Stimulated activated CD8-positive, alpha-beta memory T cell treated with anti-CD3 and anti-CD28 coated beads, Interleukin-2, amount 100 ng/mL, for 48 hours (primary cell): Measurements from ENCODE around the gene NET1.
"Not testable (repeated sequence)": the region's sequence is repeated elsewhere in the genome, so short reads cannot be mapped to it uniquely, and the experiment has no call there.

Experiments
- DNase-seq, 2 donors: peaks; one replicate each; pipeline ENCODE4 v3.0.0-alpha.2; 2020; ENCODE audit warnings: low read depth in 2 of 2

NET1 gene

DNA sequence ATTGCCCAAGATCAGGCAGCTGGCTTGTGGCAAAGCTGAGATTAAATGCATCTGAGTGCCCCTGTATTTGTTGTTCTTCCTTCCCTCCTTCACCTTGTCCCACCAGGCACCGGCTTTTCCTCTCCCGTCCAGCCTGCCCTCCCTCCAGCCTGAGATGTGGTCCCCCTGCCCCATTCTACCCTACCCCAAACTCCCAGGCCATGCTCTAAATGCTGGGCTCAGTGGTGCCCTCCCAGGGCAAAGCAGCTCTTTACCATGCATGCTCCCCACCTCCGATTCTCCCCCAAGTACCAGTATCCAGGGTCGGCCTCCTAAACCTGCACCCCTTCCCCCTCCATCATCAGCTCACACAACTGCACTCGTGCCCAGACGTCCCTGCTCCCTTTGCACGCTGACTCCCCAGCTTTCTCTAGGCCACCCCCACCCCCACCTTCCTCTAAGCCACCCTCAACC lies 50.5 kb downstream of the NET1 start:
- DNase-seq, result no peak

DNA sequence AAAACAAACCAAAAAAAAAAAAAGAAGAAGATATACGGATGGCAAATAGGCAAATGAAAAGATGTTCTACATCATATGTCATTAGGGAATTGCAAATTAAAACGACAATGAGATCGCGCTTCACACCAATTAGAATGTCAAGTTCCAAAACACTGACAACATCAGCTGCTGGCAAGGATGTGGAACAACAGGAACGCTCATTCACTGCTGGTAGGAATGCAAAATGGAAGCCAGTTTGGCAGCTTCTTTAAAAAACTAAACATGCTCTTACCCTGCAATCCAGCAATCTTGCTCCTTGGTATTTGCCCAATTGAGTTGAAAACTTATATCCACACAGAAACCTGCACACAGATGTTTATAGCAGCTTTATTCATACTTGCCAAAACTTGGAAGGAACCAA lies 52.2 kb downstream of the NET1 start:
- no peak for DNase-seq

DNA sequence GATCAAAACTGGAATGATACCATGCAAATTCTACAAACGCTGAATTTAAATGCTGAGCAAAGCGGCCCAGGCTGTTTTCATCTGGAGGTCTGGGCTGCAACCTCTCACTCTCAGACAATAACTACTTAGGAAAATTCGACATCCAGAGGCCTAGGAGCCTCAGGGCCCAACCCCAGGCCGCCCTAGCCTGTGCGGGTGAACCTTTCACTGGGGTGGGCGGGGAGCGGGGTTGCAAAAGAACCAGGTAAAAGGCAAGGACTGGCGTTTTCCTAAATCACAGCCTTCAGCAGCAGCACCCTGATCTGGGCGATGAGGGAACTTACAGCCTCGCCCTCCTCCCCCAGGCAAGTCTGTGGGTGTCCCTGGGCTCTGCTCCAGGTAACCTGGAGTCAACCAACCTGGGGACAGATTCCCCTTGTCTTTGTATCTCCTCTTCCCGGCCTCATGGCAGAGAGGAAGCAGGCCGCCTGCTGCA lies 53.7 kb downstream of the NET1 start:
- no peak for DNase-seq

DNA sequence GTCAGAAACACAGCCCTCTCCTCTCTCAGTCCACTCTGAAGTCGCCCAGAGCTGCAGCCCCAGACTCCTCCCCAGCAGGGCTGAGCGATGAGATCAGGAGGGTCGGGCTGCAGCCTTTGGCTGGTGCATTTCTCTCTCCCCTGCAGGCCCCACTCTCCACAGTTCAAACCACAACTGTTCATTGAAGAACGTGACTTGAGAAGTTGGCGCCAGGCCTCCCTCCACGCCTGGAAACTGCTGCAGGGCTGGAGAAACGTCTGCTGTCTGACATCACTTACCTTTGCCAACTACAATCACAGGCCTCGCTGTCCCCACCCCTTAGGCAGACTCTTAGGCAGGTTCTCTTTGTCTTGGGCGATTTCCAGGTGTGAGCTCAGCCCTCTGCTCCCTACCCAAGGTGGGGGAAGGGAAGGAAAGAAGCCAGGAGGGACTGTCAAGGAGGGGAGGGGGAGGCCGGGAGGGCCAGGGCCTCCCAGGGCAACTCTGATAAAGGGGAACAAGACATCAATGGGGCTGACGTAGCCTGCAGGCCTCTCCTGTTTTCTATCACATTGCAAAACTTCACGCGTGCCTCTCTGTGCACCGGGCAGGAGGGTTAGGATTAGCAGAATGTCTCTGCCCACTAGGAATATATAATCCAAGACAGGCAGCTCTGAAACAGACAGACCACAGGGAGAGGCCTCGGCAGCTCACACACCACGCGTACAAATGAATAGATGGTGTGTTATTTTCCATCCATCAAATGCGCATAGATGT lies 54.3 kb downstream of the NET1 start:
- no peak for DNase-seq

DNA sequence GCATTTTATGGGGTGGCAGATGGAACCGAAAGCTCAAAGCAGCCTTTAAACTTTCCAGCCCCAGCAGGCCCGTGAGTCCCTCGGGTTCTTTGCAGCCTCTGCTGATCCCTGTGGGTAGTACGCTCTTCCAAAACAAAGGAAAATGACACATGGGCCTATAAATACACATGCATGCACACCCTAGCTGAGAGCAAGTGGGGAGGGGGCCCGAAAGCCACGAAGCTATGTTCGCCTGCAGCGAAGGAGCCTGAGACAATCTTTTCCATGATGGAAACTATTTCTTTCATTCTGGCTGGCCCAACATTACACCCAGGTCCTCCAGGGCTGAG lies 54.8 kb downstream of the NET1 start:
- no peak for DNase-seq

DNA sequence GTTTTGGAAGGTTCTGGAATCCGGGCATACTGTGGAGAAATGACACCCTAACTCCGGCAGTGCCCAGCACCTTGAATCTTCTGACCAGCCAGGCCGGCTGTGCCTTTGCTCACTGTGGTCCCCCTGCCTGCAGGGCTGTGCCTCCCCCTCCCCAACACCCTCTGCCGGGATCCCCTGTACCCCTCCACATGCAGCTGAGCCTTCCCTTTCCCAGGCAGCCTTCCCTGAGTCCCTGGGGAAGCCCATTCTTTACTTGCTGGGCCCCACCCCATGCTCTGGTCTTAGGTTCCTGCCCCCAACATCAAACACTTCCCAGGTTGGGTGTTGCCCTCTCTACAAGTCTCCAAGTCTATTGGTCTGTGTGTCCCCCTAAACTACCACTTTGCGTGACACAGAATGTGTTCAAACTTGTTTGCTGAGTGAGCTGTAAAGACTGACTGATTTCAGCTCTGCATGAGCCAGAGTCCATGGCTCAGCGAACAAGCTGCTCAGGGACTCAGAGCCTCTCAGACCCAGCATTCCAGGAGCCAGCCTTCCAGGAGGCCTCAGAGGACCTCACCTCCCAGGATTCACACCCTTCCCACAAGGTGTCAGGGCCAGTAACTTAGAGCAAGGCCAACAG lies 55.4 kb downstream of the NET1 start:
- no peak for DNase-seq

DNA sequence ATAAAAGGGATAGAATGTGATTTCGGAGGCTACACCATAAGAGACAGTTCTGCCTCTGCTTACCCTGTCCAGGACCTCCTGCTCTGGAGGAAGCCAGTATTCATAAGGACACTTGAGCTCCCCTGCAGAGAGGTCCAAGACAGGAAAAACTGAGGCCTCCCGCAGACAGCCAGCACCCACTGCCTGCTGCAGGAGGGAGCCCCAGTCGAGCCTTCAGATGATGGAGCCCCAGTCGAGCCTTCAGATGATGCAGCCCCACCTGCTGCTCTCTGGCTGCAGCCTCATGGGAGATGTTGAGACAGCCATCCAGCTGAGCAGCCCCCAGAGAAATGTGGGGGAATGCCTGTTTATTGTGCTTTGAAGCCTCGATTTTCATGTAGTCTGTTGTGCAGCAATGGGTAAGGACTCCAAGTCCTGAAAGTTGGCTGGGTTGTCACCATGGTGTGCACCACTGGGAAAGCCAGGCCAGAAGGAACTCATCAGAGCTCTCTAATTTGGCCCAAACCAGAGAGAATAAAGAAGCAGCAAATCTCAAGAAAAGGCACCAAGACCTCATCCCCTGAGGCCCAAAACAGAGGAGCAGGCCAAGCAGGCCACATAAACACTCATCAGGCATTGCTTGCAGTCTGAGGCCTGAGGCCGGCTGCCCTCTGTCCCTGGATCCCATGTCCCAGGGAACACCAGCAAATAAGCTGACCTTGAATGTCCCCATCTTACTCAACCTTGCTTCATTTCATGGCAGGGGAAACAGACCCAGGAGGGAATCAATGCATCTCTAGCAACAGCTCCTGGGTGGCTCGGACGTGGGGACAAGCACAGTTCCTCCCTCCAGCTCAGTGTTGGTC lies 56.1 kb downstream of the NET1 start:
- DNase-seq, result no peak

DNA sequence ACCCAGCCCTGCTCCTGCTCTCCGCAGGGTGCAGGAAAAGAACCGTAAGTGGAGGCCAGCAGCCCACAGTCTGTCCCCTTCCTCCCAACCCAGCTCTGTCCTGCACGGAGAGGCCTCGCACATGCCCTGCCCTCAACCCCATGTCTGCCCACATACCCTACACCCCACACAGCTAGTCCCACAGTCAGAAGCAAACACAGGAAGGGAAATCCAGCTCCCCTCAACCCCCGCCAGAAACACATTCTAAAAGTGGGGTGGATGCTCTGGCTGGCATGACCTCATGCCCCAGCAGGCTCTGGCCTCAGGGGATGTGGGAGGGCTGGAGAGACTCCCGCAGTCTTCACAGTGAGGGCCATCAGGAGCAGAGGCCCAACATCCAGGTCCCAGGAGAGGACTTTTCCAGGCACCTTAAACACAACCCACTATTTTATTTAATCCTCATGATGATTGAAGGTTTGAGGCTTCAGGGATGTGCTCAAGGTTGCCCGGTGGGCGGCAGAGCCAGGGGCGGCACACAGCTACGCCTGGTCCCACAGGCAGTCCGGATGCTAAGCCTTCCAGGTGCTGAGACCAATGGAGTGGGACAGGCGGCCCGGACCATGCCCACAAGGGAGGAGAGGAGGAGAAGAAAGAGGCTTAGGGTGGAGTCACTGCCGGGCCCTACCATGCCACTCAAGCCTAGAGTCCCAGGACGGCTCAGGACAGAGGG lies 57.1 kb downstream of the NET1 start:
- DNase-seq, result no peak

DNA sequence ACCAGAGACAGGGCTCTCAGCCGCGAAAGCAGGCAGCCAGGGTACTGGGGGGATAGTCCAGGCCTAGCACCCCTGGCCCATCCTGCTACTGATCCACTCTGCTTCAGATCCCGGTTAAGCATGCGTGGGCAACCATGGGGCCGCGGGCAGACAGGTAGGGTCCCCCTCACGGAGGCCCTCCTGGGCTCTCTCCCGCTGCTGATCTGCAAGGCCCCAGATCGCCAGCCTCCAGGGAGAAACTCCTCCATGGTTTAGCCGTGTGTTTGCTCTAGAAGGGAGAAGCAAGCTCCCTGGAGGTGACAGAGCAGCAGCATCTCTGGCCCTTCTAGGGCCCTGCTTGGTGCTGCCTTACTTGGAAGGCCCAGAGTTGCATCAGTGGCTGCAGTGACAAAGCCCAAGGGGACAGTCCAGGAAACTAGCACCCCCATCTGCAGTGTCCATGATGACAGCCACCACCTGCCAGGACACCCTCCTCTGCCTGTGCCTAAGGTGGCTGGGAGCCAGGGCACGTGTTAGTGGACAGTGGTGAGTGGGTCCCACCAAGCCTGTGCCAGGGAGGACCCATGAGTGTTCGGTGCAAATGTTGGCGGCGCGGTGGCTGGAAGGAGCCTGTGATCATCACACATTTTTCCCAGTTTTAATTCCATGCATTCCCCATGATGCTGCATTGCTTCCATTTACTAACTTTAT lies 57.9 kb downstream of the NET1 start:
- DNase-seq, result no peak

DNA sequence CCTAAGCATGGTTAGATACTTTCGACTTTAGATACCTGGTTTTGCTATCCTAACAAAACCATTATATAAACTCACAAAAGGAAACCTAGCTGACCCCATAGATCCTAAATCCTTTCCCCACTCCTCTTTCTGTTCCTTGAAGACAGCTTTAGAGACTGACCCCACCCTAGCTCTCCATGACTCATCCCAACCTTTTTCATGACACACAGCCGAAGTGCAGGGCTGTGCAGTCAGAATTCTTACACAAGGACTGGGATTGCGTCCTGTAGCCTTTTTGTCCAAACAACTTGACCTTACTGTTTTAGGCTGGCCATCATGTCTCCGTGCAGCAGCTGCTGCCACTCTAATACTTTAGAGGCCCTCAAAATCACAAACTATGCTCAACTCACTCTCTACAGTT lies 62.3 kb downstream of the NET1 start:
- not testable (repeated sequence) for DNase-seq

DNA sequence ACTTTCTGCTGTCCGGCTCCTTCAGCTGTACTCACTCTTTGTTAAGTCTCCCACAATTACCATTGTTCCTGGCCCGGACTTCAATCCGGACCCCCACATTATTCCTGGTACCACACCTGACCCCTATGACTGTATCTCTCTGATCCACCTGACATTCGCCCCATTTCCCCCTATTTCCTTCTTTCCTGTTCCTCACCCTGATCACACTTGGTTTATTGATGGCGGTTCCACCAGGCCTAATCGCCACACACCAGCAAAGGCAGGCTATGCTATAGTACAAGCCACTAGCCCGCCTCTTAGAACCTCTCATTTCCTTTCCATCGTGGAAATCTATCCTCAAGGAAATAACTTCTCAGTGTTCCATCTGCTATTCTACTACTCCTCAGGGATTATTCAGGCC lies 62.7 kb downstream of the NET1 start:
- not testable (repeated sequence) for DNase-seq

DNA sequence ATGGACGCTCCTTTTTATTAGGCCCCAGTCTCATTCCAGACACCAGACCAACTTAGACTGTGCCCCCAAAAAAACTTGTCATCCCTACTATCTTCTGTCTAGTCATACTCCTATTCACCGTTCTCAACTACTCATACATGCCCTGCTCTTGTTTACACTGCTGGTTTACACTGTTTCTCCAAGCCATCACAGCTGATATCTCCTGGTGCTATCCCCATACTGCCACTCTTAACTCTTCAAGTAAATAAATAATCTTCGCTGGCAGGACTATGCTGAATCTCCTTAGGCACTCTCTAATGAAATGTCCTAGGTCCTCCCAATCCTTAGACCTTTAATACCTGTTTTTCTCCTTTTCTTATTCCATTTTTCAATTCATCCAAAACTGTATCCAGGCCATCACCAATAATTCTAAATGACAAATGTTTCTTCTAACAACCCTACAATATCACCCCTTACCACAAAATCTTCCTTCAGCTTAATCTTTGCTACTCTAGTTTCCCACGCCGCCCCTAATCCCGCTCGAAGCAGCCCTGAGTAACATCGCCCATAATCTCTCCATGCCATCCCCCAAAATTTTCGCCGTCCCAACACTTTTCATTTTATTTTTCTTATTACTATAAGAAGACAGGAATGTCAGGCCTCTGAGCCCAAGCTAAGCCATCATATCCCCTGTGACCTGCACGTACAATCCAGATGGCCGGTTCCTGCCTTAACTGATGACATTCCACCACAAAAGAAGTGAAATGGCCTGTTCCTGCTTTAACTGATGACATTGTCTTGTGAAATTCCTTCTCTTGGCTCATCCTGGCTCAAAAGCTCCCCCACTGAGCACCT lies 63.8 kb downstream of the NET1 start:
- not testable (repeated sequence) for DNase-seq

DNA sequence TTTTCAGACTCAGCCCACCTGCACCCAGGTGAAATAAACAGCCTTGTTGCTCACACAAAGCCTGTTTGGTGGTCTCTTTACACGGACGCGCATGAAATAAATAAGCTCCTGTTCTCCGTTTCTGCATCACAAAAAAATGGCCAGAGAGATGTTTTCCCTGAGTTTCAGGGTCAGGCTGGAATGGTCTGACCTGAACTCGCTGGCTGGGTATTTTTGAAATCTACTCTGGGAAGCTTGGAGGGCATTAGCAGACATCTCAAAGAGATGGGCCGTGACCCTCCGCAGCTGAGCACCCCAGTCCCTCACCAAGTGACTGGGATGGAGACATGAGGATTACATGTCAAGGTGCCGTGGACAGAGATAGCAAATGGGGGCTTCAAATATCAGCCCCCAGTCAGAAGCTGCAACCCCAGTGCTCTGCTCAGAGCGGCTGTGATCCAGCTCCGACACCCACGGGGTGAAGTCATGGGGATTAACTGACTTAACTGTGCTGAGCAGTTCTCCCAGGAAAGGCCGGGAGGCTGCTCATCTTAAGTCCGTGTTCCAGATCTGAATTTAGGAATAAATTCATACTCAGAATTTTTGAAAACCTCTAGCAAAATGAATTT lies 64.7 kb downstream of the NET1 start:
- DNase-seq, result no peak

DNA sequence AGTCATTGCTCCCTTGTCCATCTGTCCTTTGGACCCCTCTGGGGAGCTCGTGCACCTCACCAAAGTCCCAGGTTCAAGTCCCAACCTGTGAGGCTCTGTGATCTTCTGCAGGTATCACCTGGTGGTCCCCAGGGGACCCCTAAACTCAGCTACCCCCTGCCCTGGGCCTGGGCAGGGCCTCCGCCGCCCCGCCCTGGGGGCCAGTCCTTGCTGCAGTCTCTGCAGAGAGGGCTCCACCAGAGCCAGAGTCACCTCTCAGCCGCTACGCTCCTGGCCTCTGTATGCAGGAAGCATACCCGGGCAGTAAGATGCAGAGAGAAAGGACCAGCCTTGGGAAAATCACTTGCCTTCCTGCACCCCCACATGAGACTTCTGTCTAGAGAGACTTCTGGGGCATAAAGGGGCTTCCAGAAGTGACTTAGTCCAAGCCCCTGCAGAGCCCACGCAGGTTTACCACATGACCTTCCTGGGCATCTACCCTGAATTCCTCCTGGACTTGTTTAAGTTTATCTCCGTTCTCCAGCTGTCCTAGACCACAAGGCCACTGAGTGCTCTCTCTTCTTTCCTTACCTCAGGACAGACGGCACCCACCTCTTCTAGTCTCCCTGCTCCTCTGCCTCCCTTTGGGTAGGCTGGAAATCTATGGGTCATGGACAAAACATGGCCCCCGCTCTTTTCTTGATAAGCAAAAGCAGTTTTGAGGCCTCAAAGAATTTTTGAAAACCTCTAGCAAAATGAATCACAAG lies 65.8 kb downstream of the NET1 start:
- DNase-seq, result no peak

DNA sequence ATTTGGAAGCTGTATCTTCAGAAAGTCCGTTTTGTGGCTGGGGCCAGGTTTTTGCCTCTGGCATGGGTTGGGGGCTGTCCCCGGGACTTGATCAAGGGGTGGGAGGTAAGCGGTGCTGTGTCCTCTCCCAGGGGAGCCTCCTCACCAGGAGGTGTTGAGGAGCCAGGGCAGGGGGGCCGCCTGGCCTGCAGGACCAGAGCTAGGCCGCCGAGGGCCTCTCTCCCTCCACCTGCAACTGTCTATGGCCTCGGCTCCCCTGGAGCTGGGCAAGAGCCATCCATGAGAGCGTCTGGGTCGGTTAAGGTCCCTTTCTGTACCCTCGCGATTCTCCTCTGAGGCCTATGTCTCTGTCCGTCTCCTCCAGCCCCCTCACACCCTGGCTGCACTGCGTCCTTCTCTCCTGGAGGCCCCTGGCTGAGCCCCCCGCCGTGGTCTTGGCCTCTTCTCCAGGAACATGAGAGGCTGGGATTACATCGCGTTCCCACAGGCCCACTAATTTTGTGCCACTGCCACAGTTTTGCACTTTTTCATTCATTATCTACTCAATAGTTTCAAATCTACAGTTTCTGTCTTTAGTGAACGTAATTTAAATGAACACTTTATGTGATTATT lies 66.4 kb downstream of the NET1 start:
- no peak for DNase-seq

DNA sequence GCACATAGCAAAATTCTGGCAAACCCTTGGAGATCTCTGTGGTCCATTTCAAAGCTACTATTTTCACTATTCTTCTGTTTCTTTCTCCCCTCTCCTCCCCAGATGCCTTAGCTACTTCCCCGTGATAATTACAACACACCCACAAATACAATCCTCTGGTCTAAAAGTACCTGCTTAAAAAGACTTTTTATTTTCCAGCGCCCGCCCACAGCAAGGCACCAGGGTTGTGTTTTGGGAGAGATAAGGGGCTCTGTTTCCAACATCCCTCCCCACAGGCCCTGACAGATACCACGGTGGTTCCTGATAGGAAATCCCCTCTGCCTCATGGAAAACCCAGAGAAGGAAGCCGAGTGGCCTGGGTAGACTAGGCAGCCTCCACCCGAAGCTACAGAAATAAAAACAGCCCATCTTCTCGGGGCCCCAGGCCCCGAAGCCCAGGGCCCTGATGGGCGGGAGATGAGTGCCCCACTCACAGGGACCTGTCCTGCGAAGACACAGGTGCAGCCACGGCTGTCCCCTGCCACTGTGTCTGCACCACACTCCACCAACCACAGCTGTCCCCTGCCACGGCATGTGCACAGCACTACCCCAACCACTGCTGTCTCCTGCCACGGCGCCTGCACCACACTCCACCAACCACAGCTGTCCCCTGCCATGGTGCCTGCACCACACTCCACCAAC lies 67.3 kb downstream of the NET1 start:
- no peak for DNase-seq

DNA sequence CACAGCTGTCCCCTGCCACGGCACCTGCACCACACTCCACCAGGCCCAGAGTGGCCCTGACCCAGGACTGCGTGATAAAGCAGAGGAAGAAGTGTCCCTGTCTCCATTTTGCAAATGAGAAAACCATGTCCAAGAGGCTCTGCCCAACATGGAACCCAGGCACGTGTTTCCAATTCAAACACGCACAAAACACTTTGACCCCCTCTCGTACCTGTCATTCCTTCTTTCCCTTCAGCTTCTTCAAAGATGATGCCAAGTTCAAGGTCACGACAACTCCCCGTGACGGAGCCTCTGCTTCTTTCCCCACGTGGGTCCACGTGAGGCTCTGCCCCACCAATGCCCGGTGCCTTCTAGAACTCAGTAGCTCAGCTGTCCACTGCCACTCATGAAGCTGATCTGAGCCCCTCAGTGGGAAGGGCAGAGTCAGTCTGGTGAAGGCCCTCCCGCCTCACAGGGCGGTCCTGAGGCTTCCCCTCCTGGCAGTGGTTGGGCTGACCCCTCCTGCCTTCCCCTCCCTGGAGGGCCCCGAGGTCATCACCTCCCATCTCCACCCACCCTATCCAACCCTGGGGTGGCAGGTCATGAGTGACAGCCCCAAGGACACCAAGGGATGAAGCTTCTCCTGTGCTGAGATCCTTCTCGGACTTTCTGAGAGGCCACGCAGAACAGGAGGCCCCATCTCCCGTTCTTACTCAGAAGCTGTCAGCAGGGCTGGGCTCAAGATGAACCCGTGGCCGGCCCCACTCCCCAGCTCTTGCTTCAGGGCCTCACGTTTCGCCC lies 68.0 kb downstream of the NET1 start:
- DNase-seq, result no peak

DNA sequence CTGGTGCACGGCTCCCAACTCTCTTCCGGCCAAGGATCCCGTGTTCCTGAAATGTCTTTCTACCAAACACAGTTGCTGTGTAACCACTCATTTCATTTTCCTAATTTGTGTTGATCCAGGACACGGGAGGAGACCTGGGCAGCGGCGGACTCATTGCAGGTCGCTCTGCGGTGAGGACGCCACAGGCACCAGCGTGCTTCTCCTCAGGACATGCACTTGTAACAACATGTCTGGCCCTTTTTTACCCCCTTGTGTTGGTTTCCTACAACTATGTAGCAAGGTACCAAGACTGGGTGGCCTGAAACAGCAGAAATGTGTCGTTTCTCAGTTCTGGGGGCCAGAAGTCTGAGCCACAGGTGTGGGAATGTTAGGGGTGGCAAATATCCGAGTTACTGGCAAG lies 68.8 kb downstream of the NET1 start:
- no peak for DNase-seq
